GM21529 (cell line): ENCODE measurements around the gene CFAP77.
"Not testable (repeated sequence)": the region's sequence is repeated elsewhere in the genome, so short reads cannot be mapped to it uniquely, and the experiment has no call there.

ENCODE experiments used
- ATAC-seq: cut with Tn5 transposase; IDR thresholded peaks from one replicate; pipeline ENCODE4 v1.9.1; 2021; ENCODE audit not compliant: unreplicated experiment

Gene CFAP77

GRCh38 chr9:132543960-132544359, 133.9 kb downstream of the CFAP77 start:
- ATAC-seq, result no peak

- ATAC-seq, result no peak
Measured at GRCh38 chr9:132545578-132545977, 135.6 kb downstream of the CFAP77 start.

- no peak for ATAC-seq
Measured at GRCh38 chr9:132546148-132547051, 136.4 kb downstream of the CFAP77 start.

GRCh38 chr9:132547052-132547431, 137.0 kb downstream of the CFAP77 start:
- no peak for ATAC-seq

GRCh38 chr9:132547436-132547835, 137.4 kb downstream of the CFAP77 start:
- no peak for ATAC-seq

GRCh38 chr9:132547976-132548730, 138.1 kb downstream of the CFAP77 start:
- no peak for ATAC-seq

GRCh38 chr9:132548751-132549640, 139.0 kb downstream of the CFAP77 start:
- ATAC-seq, result no peak

- no peak for ATAC-seq
Measured at GRCh38 chr9:132551556-132551955, 141.5 kb downstream of the CFAP77 start.

GRCh38 chr9:132552041-132552440, 142.0 kb downstream of the CFAP77 start:
- no peak for ATAC-seq

GRCh38 chr9:132554755-132555154, 144.7 kb downstream of the CFAP77 start:
- no peak for ATAC-seq

- no peak for ATAC-seq
Measured at GRCh38 chr9:132555528-132555927, 145.5 kb downstream of the CFAP77 start.

- ATAC-seq, result no peak
Measured at GRCh38 chr9:132556235-132556634, 146.2 kb downstream of the CFAP77 start.

- ATAC-seq, result no peak
Measured at GRCh38 chr9:132556714-132557113, 146.7 kb downstream of the CFAP77 start.

GRCh38 chr9:132557159-132557558, 147.1 kb downstream of the CFAP77 start:
- no peak for ATAC-seq

GRCh38 chr9:132559711-132560110, 149.7 kb downstream of the CFAP77 start:
- no peak for ATAC-seq

- no peak for ATAC-seq
Measured at GRCh38 chr9:132560616-132561202, 150.7 kb downstream of the CFAP77 start.

GRCh38 chr9:132562306-132562573, 152.2 kb downstream of the CFAP77 start:
- no peak for ATAC-seq

GRCh38 chr9:132564526-132564925, 154.5 kb downstream of the CFAP77 start:
- ATAC-seq, result no peak

GRCh38 chr9:132568787-132569186, 158.8 kb downstream of the CFAP77 start:
- not testable (repeated sequence) for ATAC-seq

- ATAC-seq, result no peak
Measured at GRCh38 chr9:132571806-132572600, 162.0 kb downstream of the CFAP77 start.
